GM18951 (cell line): Measurements from ENCODE around the gene SLC30A3.
"Not testable (repeated sequence)": the region's sequence is repeated elsewhere in the genome, so short reads cannot be mapped to it uniquely, and the experiment has no call there.

ENCODE experiments used
- POLR2A ChIP-seq: IDR thresholded peaks from 4 replicates; pipeline ENCODE4 v1.6.1; 2011; ENCODE audit warnings: mild to moderate bottlenecking; ENCODE audit not compliant: insufficient read length, insufficient read depth; ENCODE audit errors: extremely low read depth
- in situ Hi-C: fragments of 300-500 bp; cut with MboI; formaldehyde crosslinking; loops from one replicate; pipeline ENCODE4 v1.12.0; 2022; ENCODE audit warnings: low sequenced_read_pairs, mixed read lengths, inconsistent platforms; ENCODE audit not compliant: unreplicated experiment

SLC30A3 gene

DNA sequence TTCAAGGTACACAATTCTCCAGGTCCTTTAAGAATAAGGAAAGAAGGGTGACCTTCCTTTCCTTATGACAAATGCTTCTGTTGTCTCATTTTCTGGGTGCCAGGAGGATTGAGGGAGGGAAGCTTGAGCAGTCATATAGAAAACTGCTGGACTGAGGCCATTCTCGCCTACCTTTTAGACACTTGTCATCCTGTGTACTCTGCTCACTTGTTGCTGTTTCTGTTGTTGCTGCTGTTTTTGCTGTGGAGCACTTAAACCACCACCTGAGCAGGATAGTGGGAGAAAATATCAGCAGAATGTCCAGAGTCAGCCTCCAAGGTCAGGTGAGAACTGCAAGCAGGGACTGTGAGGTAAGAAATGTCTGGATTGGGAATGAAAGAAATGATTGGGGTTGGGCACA lies 15.2 kb upstream of the SLC30A3 start:
- no peak for TF ChIP-seq POLR2A
- in situ Hi-C loops: loop anchor here (10.0 kb wide), 1 partner anchor 323 kb away; no protein-coding TSS in a partner anchor

DNA sequence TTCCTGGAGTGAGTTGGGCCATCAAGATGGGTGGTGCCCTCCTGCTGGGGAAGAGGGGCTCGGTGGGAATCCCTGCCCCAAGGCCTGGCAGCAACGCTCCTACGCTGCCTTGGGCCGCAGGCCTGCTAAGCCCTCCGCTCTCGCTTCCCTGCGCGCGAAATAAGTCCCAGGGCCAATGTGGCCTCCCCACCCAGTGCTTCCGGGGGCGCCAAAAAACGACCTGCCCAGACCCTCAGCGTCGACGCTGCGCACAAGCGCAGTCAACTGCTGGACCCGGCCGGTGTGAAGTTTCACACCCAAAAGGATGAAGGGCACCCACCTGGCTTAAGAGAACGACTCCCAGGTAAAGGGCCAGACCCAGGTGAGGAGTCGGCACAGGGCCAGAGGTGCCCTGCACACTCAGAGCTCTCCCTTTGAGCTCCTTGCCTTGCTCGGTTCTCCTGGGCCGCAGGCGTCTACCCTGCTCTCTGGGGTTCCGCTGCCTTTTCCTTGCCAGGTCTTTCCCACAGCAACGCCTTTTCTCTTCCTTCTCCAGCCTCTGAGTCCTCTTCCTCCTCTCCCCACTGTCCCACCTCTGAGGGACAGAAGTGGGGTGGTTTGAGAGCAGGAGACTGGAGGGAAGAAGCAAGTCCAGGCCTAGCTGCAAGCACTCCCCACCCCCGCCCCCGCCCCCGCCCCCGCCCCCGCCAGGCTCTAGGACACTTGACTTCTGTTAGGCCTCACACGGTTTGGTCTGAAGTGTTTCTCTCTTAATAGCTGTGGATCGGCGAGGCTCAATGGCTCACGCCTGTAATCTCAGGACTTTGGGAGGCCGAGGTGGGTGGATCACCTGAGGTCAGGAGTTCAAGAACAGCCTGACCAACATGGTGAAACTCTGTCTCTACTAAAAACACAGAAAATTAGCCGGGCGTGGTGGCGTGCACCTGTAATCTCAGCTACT lies 12.6 kb upstream of the SLC30A3 start, which contains the start of gene DNAJC5G:
TSS of gene DNAJC5G (plus strand) at position 223 of the 940 bp plus-strand sequence. CDS start 1,296 bp downstream, outside the sequence.
- in situ Hi-C loops: loop anchor here (10.0 kb wide), 1 partner anchor 321 kb away; no protein-coding TSS in a partner anchor
- TF ChIP-seq POLR2A: no peak

DNA sequence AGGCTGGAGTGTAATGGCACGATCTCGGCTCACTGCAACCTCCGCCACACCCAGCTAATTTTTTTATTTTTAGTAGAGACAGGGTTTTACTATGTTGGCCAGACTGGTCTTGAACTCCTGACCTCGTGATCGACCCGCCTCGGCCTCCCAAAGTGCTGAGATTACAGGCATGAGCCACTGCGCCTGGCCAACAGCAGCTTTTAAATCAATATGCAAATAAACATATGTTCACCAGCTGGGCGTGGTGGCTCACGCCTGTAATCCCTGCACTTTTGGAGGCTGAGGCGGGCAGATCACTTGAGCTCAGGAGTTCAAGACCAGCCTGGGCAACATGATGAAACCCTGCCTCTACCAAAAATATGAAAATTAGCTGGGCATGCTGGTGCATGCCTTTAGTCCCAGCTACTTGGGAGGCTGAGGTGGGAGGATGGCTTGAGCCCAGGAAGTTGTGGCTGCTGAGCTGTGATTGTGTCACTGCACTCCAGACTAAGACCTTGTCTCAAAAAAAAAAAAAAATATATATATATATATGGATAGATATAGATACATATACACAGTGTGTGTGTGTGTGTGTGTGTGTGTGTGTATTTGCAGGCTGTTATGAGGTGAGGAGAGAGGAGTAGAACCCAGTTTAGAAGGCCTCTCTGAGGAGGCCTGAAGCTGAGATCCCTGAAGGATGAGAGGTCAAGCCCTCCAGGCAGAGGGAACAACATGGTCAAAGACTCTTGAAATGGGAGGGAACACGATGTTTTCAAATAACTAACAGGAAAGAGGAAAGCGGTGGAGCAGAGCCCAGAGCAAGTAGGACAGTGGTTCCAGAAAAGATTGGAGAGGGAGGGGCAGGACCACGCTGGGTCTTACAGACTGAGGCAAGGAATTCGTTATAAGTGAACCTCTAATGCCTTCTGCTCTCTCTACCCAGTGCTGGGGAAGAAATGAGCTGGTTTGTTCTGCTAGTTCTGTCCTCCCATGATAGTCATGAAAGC lies 10.0 kb upstream of the SLC30A3 start:
- in situ Hi-C loops: loop anchor here (10.0 kb wide), 1 partner anchor 318 kb away; no protein-coding TSS in a partner anchor

DNA sequence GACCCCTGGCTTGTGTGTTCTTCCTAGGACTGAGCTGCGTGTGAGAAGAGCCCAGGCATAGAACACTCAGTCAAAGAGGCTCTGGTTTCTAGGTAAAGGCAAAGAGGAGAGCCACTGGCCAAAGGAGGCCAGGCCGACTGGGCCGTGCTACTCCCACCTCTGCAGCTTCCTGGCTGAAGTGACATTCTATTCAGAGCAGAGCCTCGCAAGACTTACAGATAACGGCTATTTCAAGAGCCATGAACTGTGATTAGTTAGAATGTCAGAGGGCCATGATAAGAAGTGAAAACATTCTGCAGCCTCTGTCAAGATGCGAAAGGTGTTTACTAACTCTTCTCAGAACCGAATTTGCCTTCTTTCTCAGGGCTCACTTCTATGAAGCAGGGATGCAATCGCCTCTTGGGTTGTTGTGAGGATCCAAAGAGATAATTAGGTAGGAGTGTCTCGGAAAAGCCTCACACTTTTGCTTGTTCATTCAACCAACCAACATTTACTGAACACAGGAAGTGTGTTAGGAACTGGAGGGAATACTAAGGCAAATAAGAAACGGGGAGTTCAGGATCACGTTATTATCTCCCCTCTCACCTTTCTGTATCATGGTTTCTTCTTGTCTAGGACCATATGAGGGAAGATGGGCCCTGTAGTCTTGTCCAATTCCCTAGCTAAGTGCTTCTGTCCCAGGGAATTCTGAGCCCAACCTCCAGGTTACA lies 8.9 kb upstream of the SLC30A3 start:
- in situ Hi-C loops: loop anchor here (10.0 kb wide), 1 partner anchor 317 kb away; no protein-coding TSS in a partner anchor
- TF ChIP-seq POLR2A: no peak

DNA sequence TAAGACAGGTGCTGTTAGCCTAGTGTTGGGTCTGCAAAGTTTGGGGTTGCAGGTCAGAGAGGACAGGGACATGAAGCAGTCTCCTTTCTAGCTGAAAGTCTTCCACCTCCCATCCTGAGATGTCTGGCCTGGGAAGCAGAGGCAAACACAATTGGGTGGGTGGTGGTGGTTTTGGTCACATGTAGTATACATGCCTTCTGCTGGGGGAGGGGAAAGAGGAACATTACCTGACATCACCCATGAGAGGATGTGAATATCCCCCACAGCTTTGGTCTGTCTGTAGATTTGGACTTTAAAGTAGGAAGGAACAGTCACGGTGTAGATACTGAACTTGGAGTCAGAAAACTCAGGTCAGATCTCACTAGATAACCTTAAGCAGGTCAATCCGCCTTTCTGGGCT lies 7.8 kb upstream of the SLC30A3 start:
- in situ Hi-C loops: loop anchor here (10.0 kb wide), 1 partner anchor 316 kb away; no protein-coding TSS in a partner anchor
- no peak for TF ChIP-seq POLR2A

DNA sequence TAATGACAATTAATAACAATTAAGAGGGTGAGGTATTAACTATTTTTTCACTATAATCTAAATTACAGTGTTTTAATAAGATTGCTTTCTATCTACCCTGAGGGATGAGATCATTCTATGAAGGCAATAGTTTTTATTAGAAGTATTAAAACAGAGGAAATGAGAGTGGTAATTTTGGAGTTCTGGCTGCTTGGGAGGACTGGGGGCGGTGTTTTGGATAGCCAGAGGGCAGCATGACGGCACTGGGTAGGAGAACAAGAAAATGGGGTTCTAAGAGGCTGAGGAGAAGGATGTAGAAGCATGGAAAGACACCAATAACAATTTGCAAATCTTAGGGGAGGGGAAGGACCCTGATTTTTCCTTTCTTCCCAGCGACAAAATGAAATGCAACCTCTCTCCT lies 7.3 kb upstream of the SLC30A3 start:
- TF ChIP-seq POLR2A: no peak
- in situ Hi-C loops: loop anchor here (10.0 kb wide), 1 partner anchor 315 kb away; no protein-coding TSS in a partner anchor

DNA sequence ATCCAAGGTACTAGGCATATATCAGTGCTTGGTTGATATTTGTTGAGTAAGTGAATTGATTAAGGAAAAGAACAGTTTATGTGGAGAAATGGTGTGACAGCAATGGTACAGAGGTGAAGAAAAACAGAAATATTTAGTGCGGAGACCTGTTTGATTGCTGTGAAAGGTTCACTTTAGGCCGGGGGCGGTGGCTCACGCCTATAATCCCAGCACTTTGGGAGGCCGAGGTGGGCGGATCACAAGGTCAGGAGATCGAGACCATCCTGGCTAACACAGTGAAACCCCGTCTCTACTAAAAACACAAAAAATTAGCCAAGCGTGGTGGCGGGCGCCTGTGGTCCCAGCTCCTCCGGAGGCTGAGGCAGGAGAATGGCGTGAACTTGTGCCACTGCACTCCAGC lies 5.4 kb upstream of the SLC30A3 start:
- in situ Hi-C loops: not testable (repeated sequence)

DNA sequence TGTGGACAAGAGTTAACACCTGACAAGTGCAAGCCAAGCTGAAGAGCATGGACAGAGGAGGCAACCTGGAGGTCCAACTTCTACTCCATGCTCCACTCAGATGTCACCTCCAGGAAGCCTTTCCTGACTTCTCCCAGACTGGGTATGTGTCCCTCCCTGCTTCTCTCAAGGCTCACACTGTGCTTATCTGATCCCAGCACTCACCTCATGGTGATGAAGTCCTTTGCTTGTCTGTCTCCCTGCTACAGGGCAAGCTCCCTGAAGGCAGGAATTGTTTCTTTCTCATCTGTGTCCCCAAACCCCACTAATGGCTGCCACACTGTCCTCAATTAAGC lies 2.7 kb upstream of the SLC30A3 start:
- in situ Hi-C loops: no loop called here
- no peak for TF ChIP-seq POLR2A

DNA sequence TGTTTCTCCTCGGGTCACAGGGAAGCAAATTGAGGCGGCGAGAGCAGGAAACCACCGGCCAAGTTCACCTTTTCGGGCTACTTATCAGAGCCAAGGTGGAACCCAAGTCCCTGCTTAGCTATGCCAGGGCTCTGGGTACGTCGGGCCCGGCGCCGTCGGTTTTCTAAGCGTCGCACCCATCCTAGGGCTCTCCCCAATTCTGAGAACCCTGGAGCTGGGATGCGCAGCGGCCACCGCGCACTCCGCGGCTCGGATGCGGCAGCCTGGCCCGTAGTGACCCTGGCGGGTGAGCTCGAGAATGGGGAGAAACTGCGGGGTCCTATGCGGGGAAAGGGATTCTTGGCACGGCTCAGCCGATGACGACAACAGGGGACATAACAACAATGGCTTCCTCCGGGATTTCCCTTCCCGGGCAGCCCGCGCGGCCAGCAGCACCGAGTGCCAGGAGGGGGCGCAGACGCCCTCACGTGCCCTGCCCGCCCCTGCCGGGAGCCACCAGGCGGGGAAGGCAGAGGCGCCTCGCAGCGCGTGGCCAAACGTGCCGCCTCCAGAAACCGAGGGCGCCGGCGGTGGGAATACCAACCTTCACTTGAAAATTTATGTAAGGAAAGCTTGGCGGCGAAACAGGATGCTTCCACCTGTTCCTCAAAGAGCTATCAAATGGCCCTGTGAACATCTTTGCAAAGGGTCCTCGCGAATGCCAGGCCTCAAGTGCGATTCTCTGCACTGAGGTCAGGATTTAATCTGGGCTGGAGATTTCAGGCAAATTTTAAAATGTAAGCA lies 2.1 kb upstream of the SLC30A3 start:
- in situ Hi-C loops: no loop called here
- TF ChIP-seq POLR2A: no peak

DNA sequence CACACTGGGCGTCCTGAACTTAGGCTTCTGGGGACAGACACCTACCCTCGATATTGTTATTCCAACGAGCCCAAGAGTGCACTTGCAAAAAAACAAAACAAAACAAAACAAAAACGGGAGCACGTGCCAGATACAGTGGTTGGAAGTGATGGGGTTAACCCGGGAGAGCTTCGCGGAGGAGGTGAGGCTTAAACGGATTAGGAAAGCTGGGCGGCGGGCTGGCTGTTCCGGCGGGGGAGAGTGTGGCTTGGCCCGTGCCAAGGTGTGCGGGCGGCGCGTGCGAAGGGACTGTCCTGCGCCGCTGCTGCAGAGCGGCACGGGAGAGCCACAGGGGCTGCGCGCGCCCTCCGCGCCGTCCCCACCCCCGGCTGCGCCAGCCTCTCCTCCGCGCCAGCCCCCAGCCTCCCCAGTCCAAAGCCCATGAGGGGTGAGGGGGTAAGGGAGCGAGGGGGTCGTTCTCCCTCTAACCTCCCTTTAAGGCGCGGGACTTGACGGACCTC lies 1.5 kb upstream of the SLC30A3 start:
- in situ Hi-C loops: no loop called here
- TF ChIP-seq POLR2A: no peak

DNA sequence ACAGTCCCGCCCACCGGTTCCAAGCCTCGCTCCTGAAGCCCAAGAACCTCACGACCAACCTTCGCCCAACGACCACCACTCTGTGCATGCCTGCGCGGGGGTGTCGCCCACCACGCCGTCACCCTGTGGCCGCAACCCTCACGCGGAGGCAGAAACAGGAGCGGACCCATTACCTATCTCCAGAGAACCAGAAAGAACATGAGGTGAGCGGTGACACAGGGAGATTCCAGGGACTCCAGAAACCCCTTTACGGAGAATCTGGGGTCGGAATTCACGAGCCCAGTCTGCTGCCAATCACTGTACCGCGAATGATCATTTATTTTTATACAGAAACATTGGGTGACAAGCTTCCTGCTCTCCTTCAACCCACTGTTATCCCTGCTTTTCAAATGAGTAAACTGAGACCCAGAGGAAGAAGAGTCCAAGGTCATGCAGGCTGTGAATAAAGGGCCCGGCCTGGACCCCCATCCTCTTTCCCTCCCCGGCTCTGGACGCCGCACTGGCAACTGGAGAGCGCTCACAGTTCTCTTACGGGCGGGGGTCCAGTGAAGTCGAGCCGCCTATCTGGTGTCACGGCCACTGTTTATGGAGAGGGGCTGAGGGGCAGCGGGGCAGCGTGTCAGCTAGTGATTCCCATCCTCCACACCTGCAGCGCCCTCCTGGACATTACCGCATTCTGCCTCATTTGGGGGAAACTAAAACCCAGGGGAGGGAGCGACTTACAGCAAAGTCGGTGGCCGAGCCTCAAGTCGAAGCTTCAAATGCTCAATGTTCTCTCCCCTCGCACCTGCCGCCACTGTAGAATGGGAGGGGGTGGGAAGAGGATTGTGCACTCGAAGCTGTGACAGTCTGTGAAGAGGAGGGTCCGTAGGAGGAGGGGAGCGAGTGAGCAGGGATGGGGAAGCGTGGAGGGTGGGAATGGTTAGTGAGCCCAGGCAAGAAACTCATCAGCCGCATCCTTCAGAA lies 723 bp upstream of the SLC30A3 start:
- no peak for TF ChIP-seq POLR2A
- in situ Hi-C loops: no loop called here

DNA sequence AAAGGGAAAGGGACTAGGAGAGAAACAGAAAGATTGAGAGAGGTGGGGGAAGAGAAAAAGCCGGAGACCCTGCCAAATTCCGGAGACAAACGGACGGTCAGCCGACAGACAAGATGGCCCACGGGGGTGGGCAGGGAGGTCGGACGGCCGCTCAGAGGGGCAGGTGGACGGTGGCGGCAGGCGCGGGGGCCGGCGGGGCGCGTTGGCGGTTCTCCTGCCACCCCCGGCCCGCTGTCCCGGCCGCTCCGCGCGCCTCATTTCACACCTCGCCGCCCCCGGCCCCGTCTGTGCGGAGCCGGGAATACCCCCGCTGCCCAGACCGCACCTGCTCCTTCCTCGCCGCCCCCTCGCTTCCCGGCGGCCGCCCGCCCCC lies 935 bp downstream of the SLC30A3 start:
- in situ Hi-C loops: no loop called here
- TF ChIP-seq POLR2A: no peak
